ENCODE measurements around the gene LHFPL2. TPM values are rescaled to one million over a fixed set of nuclear protein-coding genes. Genes with fewer than 3 reads are reported as not detected.

LHFPL2 gene
- total and polyA plus RNA-seq, 4 donors: 6.5 to 49.4 (median 47.7) TPM

GRCh38 chr5:78587081-78587774 lies 61.3 kb downstream of the LHFPL2 start:
- Histone ChIP-seq H3K27ac (ENCODE audit: low read depth in 1 of 2, low read length in 1 of 2) (no peak overlapping the region), H3K4me1 (ENCODE audit: control insufficient read depth in 5 of 5, insufficient read depth in 5 of 5, low read length in 5 of 5) (peaks cover 5 to 19% (median 13%) of the 10 kb centered on the region in 5 donors), H3K4me3 (no peak overlapping the region), H3K27me3 (ENCODE audit: control insufficient read depth in 3 of 3, insufficient read depth in 3 of 3, low read length in 2 of 3) (no peaks in the 10 kb centered on the region), H3K36me3 (ENCODE audit: control insufficient read depth in 4 of 4, insufficient read depth in 4 of 4, low read length in 4 of 4) (peaks cover 0 to 2% (median 0%) of the 10 kb centered on the region in 4 donors), H3K9ac (ENCODE audit: insufficient read depth in 1 of 2, low read length in 2 of 2) (no peak overlapping the region), H3K9me3 (ENCODE audit: control insufficient read depth in 4 of 4, insufficient read depth in 3 of 4, low read length in 3 of 4) (no peaks in the 10 kb centered on the region)
- DNase-seq (no peak), ATAC-seq (ENCODE audit: insufficient read depth, low FRiP score) (no peak)
- 85 to 89% methylated on average over 4 of the region's 4 CpGs for WGBS, 2 donors
- no peak for TF ChIP-seq CTCF (IDR thresholded peaks at IDR 0.05; ENCODE audit: control extremely low read depth, extremely low read depth)

GRCh38 chr5:78586251-78586650 lies 62.3 kb downstream of the LHFPL2 start:
- no peak overlapping the region for H3K27ac ChIP-seq (ENCODE audit: low read depth in 1 of 2, low read length in 1 of 2)
- peaks cover 3 to 9% (median 5%) of the 10 kb centered on the region in 5 donors for H3K4me1 ChIP-seq (ENCODE audit: control insufficient read depth in 5 of 5, insufficient read depth in 5 of 5, low read length in 5 of 5)
- no peak for ATAC-seq (ENCODE audit: insufficient read depth, low FRiP score)
- H3K4me3 ChIP-seq: no peak overlapping the region
- peaks cover 0 to 2% (median 0%) of the 10 kb centered on the region in 4 donors for H3K36me3 ChIP-seq (ENCODE audit: control insufficient read depth in 4 of 4, insufficient read depth in 4 of 4, low read length in 4 of 4)
- 68 to 77% methylated on average over 6 of the region's 6 CpGs for WGBS, 2 donors
- no peak for TF ChIP-seq CTCF (IDR thresholded peaks at IDR 0.05; ENCODE audit: control extremely low read depth, extremely low read depth)
- no peak for DNase-seq
- no peaks in the 10 kb centered on the region for H3K27me3 ChIP-seq (ENCODE audit: control insufficient read depth in 3 of 3, insufficient read depth in 3 of 3, low read length in 2 of 3)
- H3K9me3 ChIP-seq (ENCODE audit: control insufficient read depth in 4 of 4, insufficient read depth in 3 of 4, low read length in 3 of 4): no peaks in the 10 kb centered on the region
- H3K9ac ChIP-seq (ENCODE audit: insufficient read depth in 1 of 2, low read length in 2 of 2): no peak overlapping the region

- Histone ChIP-seq H3K9ac (ENCODE audit: insufficient read depth in 1 of 2, low read length in 2 of 2) (no peak overlapping the region), H3K36me3 (ENCODE audit: control insufficient read depth in 4 of 4, insufficient read depth in 4 of 4, low read length in 4 of 4) (peaks cover 0 to 3% (median 0%) of the 10 kb centered on the region in 4 donors), H3K27ac (ENCODE audit: low read depth in 1 of 2, low read length in 1 of 2) (no peak overlapping the region), H3K4me1 (ENCODE audit: control insufficient read depth in 5 of 5, insufficient read depth in 5 of 5, low read length in 5 of 5) (peaks cover 0 to 18% (median 16%) of the 10 kb centered on the region in 5 donors), H3K4me3 (no peak overlapping the region), H3K27me3 (ENCODE audit: control insufficient read depth in 3 of 3, insufficient read depth in 3 of 3, low read length in 2 of 3) (no peaks in the 10 kb centered on the region), H3K9me3 (ENCODE audit: control insufficient read depth in 4 of 4, insufficient read depth in 3 of 4, low read length in 3 of 4) (peaks cover 0 to 2% (median 0%) of the 10 kb centered on the region in 4 donors)
- no peak for DNase-seq
- no peak for ATAC-seq (ENCODE audit: insufficient read depth, low FRiP score)
- no peak for TF ChIP-seq CTCF (IDR thresholded peaks at IDR 0.05; ENCODE audit: control extremely low read depth, extremely low read depth)
Measured at GRCh38 chr5:78578015-78578414, 70.6 kb downstream of the LHFPL2 start.
